ENCODE measurements around the gene ZNF705A.
"Not testable (repeated sequence)": the region's sequence is repeated elsewhere in the genome, so short reads cannot be mapped to it uniquely, and the experiment has no call there.

ZNF705A gene

DNA sequence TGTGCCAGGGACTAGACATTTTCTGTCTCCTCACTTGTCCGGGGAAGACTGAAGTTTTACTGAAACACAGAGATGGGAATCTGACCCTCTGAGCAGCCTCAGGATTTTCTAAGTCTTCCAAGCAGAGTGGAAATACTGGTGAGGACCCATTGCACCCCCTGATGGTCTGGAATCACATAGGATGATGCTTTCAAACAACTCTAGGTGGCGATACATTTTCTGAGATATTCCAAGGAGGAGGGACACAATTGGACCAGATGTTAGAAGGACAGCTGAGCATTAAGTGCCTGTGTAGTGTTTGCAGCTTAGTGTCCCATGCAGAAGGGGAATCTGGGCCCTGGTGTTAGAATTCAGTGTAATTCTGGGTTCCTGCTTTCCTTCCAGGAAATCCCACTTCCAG is 31.3 kb downstream of the ZNF705A start:
- DNase-seq = not testable (repeated sequence)

DNA sequence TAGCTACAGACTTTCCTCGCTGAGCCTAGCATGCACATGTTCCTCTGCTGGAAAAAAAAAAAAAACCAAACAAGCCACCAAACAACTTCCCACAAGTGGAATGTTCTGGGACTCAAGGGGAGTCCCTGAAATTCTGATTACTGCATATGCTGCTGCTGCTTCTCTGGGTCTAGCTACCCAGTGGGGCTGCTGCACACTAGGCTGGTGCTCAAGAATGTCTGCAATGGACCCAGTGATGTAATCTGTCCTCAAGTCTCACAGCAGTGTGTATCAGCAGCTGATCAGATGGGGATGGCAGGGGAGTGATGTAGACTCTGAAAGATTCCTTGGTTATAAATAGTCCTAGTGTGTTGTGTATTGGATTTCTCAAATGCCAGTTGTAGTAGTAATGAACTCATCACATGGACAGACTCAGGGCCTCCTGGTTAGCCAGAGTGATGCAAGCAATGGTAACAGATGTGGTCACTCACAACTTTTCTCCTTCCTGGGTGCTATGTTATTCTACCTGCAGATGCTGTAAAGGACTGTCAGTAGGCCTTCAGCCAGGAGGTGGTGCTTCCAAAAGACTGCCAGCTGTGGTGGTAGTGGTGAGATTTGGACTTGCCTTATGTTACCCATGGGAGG is 41.0 kb downstream of the ZNF705A start:
- DNase-seq = not testable (repeated sequence)

DNA sequence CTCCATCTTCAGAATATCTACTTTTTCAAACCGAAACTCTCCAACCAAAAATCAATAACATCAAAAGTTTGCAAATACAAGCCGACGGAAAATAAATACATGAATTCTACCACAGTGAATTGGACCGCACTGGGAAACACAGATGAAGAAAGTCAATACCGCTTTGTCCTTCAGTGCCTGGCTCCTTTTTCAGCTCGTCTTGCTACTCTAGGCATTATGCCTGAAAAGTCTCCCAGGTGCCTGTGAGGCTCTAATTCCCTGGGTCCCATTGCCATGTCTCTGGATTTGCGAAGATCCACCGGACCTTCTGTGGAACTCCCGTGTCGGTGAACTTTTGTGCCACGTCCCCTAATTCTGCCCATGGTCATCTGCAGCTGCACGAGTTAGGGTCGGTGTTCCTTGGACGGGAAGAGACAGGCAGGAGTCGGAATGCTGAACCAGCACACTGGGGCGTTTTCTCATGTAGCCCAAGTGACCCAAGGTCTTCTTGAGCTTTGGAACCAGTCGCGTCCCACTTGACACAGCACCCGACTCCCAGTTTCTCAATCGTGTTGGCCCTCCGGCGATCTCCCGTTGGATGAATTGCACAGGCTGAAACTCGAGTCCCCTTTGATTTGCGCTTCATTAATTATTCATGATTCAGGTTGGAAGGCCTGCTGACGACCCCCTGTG is 62.0 kb downstream of the ZNF705A start:
- DNase-seq = not testable (repeated sequence)

DNA sequence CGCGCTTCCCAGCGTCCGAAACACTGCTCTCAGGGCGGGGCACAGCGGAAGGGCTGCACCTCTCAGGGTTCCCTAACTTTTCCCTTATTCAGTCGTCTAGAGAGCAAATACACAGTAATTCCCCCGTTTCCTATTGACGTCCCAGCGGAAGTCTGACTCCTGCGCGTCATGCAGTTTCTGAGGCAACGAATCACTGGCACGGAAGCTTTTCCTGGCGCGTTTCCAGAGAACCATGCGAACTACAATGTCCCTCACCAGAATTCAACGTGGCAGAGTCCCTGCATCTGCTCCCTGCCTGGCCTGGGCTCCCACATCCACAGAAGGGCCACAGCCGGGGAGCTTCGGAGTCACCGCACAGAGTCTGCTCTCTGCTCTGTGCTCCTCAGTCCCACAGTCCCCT is 64.6 kb downstream of the ZNF705A start:
- DNase-seq = not testable (repeated sequence)

DNA sequence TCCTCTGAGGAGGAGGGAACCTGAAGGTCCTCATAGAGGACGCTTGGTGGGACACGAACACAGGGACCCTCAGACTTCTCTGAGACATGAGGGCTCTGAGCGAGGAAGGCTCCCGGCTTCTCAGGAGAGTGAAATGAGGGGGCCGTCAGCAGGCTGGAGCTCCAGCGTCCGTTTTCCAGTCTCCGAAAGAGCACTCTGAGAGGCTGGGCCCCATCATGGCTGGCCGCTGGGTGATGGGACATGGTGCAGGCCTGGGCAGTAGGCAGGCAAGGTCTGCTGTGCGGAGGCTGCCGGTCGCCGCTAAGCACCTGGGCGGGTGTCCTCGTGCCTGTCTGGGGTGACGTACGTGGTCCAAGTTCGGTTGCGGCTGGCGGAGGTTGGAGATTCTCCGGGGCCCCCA is 65.0 kb downstream of the ZNF705A start:
- not testable (repeated sequence) for DNase-seq

DNA sequence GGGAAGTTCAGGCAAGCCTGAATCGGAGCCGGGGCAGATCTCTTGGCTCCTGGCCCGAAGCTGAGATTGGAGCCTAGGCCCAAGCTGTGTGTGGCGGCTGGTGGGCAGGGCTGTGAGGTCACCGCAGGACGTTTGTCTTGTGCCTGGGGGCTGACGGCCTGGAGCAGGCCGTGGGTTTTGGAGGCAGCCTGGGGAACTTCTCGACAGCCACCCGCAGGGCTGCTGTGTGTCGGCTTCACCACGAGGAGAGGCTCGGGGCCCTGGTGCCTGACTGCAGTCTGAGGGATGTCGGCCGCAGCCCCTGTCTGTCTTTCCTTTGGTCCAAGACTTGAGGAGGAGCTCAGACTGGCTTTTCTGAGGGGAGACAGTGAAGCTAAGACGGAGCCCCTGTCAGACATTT is 65.5 kb downstream of the ZNF705A start:
- DNase-seq = not testable (repeated sequence)

DNA sequence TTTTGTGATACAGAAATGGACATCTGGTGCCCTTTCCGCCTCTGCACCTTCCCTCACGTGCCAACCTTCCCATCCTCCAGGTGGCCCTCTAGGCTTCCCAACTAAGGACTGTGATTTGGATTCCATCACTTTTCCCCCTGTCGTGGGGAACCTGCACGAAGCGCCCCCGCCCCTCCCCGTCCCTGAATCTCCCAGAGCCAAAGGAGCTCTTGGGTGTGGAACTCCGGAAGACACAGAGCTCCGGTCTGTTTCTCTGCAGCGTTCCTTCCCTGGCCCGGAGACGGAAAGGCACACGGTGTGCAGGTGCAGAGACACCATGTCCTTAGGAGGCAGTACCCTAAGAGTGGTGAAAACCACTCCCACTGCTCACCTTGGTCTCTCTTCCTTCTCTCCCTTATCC is 66.8 kb downstream of the ZNF705A start:
- DNase-seq = not testable (repeated sequence)

DNA sequence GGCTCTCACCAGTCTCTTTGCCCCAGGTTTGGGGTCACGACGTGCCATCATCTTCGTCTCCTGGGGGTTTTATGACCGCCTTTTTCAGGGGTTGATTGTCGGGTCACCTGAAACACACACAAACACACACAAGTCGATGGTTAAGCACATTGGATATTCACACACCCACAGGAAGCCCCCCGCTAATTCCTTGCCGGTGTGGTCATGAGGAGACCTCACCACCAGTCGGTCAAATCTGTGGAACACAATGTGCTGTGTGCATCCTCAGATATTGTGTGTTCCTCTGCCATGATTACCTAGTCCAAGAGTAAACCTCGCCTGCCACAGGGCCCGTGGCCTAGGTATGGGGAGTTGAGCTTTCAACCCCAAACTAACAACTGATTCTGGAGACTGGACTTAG is 68.0 kb downstream of the ZNF705A start:
- not testable (repeated sequence) for DNase-seq

DNA sequence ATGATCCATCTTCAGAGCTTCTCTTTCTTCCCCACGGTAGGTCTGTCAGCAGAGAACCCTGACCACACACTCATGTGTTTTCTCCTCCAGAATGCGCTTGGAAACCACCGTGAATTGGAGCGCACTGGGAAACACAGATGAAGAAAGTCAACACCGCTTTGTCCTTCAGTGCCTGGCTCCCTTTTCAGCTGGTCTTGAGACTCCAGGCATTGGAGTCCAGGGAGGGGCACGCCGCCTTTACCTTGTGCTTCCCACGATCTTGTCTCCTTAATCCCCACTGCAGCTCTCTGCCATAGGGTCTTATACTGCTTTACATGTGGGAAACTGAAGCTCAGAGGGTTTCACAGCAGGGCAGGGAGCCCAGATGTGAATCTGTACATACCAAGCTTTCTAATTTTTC is 69.5 kb downstream of the ZNF705A start:
- DNase-seq = no peak

DNA sequence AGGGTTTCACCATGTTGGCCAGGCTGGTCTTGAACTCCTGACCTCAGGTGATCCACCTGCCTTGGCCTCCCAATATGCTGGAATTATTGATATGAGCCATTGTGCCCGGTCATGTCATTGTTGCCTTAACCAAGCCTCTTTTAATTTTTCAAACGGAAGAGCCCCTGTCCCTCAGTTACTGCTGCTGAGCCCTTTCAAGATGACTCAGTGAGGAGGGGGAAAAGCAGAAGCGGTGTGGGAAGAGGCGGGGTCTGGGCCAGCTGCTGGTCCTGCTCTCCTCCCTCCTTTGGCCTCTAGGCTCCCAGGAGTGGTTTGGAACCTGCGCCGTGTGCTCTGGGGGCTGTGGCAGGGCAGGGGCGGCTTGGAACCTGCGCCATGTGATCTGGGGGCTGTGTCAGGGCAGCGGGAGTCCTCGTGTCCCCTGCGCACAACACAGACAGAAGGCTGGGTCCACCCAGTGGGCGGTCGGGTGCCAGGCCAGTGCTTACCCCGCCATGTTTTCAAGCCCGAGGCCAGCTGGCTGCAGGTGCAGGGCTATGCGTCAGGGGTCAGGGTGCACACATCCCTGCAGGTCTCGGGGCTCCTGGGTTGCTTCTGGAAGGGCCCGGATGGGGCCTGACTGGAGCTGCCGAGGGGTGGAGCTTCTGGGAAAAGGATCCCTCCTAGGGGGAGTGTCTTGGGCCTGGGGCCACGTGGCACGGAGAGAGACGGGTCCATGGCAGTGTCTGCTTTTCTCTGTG is 70.3 kb downstream of the ZNF705A start, which contains the start of gene FAM90A1:
Gene FAM90A1 (minus strand): TSS at position 627 of the 740 bp plus-strand sequence. CDS start 2,786 bp downstream, outside the sequence.
- DNase-seq = peak; percentile 16

DNA sequence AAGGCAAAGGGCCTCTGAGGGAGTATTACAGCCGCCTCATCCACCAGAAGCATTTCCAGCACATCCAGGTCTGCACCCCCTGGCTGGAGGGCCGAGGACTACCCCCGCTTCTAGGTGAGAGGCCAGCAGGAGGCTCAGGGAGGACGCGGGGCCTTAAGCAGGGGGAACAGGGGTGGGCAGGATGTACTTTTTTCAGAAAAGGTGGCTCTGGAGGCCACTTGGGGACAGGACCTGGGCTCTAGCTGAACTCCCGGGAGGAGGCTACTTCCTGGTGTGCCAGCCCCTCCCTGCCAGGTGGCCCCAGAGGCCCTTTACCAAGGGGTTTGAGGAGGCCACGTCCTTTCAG is 70.9 kb downstream of the ZNF705A start:
- not testable (repeated sequence) for DNase-seq

DNA sequence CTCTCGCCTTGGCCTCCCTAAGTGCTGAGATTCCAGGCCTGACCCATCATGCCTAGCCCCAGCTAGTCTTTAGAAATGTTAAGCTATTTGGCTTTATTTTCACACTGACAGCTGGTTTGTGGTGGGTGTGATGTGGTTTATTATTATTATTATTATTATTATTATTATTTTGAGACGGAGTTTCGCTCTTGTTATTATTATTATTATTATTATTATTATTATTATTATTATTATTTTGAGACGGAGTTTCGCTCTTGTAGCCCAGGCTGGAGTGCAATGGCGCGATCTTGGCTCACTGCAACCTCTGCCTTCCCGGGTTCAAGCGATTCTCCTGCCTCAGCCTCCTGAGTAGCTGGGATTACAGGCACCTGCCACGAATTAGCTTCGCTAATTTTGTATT is 71.8 kb downstream of the ZNF705A start:
- DNase-seq = not testable (repeated sequence)

DNA sequence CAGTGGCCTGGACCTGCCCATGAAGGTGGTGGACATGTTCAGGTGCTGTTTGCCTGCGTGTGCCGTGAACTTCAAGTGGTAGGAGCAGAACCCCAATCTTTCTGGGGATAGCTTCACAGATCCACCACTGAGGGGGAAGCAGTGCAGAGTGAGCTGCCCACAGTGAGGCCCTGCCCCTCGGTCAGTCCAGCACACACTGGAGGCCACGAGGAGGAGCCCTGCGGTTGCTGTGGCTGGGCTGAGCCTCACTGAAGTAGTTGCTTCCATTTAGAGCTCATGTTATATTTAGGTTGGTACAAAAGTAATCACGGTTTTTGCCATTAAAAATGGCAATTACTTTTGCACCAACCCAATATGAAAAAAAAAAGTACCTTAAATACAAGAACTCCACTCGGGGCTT is 72.7 kb downstream of the ZNF705A start:
- DNase-seq = not testable (repeated sequence)

Data from CD4-positive, alpha-beta T cell treated with Interleukin-21 for 1 hour (primary cell).